Measurements from ENCODE around the gene THOC2. TPM values are rescaled to one million over a fixed set of nuclear protein-coding genes. Genes with fewer than 3 reads are reported as not detected.

Gene THOC2
- total RNA-seq, 6 experiments from 2014 or later = 24.0 to 39.8 (median 29.6) TPM

GRCh38 chrX:123743312-123743711 lies 10.5 kb upstream of the THOC2 start:
- H3K4me1 ChIP-seq = peaks cover 0 to 3% (median 0%) of the 10 kb centered on the region in 4 donors
- intact Hi-C loops (cut with DNase I) = no loop called here
- H3K9me3 ChIP-seq = no peaks in the 10 kb centered on the region
- no CpG with 5 or more reads among the region's 1 CpG for whole genome bisulfite sequencing (ENCODE audit: insufficient coverage, low coverage, low lambda C conversion rate, missing lambda C conversion rate)
- no peaks in the 10 kb centered on the region for H3K36me3 ChIP-seq
- no peak for DNase-seq
- no peak for ATAC-seq
- no peak overlapping the region for H3K27ac ChIP-seq
- no peak for TF ChIP-seq POLR2A (IDR thresholded peaks at IDR 0.05)
- TF ChIP-seq, protein P1, sequence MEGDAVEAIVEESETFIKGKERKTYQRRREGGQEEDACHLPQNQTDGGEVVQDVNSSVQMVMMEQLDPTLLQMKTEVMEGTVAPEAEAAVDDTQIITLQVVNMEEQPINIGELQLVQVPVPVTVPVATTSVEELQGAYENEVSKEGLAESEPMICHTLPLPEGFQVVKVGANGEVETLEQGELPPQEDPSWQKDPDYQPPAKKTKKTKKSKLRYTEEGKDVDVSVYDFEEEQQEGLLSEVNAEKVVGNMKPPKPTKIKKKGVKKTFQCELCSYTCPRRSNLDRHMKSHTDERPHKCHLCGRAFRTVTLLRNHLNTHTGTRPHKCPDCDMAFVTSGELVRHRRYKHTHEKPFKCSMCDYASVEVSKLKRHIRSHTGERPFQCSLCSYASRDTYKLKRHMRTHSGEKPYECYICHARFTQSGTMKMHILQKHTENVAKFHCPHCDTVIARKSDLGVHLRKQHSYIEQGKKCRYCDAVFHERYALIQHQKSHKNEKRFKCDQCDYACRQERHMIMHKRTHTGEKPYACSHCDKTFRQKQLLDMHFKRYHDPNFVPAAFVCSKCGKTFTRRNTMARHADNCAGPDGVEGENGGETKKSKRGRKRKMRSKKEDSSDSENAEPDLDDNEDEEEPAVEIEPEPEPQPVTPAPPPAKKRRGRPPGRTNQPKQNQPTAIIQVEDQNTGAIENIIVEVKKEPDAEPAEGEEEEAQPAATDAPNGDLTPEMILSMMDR (IDR thresholded peaks at IDR 0.05) = no peak
- H3K27me3 ChIP-seq = no peaks in the 10 kb centered on the region
- no peak overlapping the region for H3K4me3 ChIP-seq

DNA sequence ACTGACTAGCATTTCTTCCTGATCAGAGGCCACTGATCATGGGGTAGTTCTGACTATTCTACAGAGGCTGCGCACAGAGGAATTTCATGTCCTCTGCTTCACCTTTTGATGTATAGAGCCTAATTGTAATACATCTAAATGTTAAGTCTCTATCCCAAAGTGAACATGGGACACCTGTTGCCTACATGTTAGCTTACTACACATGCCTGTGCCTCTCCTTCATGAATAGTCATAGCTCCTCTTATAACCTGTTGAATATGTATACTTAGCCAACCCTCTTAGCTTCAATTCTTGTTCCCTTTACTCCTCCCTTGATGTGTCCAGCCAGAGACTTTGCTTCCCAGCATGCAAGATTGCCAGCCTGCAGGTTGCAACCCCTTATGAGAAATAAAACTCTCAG lies 9.6 kb upstream of the THOC2 start:
- intact Hi-C loops (cut with DNase I) = no loop called here
- H3K4me1 ChIP-seq = peaks cover 0 to 3% (median 0%) of the 10 kb centered on the region in 4 donors
- no peak overlapping the region for H3K4me3 ChIP-seq
- no peak for ATAC-seq
- no peak for TF ChIP-seq POLR2A (IDR thresholded peaks at IDR 0.05)
- TF ChIP-seq, protein P1 (IDR thresholded peaks at IDR 0.05) = no peak
- DNase-seq = no peak
- no peaks in the 10 kb centered on the region for H3K27me3 ChIP-seq
- 88% methylated on average over 1 of the region's 1 CpG for WGBS (ENCODE audit: insufficient coverage, low coverage, low lambda C conversion rate, missing lambda C conversion rate)
- no peak overlapping the region for H3K27ac ChIP-seq
- no peaks in the 10 kb centered on the region for H3K9me3 ChIP-seq
- H3K36me3 ChIP-seq = no peaks in the 10 kb centered on the region

- Histone ChIP-seq H3K4me3 (no peak overlapping the region), H3K27me3 (no peaks in the 10 kb centered on the region), H3K4me1 (peaks cover 0 to 3% (median 0%) of the 10 kb centered on the region in 4 donors), H3K36me3 (no peaks in the 10 kb centered on the region), H3K27ac (no peak overlapping the region), H3K9me3 (no peaks in the 10 kb centered on the region)
- DNase-seq = no peak
- no peak for ATAC-seq
- 68% methylated on average over 3 of the region's 3 CpGs for WGBS (ENCODE audit: insufficient coverage, low coverage, low lambda C conversion rate, missing lambda C conversion rate)
- TF ChIP-seq POLR2A (IDR thresholded peaks at IDR 0.05) = no peak
- TF ChIP-seq, protein P1 (IDR thresholded peaks at IDR 0.05) = no peak
- intact Hi-C loops (cut with DNase I) = no loop called here
These were observed 7.7 kb upstream of the THOC2 start for GRCh38 chrX:123740536-123740935.

DNA sequence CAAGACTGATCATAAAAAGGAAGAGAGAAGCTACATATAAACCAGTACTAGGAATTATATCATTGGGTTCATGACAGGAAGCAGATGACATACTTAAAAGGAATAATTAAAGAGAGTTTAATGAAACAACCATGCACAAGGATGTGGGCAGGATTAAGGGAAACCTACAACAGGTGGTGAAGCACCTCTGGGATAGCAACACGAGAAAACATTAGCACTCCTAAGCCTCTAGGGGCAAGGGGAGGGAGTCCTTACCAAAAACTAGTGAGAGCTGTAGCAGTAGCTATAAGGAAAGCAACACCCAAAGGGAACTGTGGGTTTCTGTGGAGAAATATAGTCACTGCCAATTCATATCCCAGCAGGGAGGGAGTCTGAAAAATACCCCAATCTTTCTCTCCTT lies 7.2 kb upstream of the THOC2 start:
- Histone ChIP-seq H3K27me3 (no peaks in the 10 kb centered on the region), H3K9me3 (no peaks in the 10 kb centered on the region), H3K4me1 (peaks cover 0 to 3% (median 0%) of the 10 kb centered on the region in 4 donors), H3K36me3 (no peaks in the 10 kb centered on the region), H3K4me3 (no peak overlapping the region), H3K27ac (no peak overlapping the region)
- TF ChIP-seq, protein P1 (IDR thresholded peaks at IDR 0.05) = no peak
- no peak for TF ChIP-seq POLR2A (IDR thresholded peaks at IDR 0.05)
- no peak for ATAC-seq
- DNase-seq = no peak
- intact Hi-C loops (cut with DNase I) = no loop called here
- WGBS (ENCODE audit: insufficient coverage, low coverage, low lambda C conversion rate, missing lambda C conversion rate) = 20% methylated on average over 1 of the region's 1 CpG

- no peak for TF ChIP-seq POLR2A (IDR thresholded peaks at IDR 0.05)
- TF ChIP-seq, protein P1 (IDR thresholded peaks at IDR 0.05) = no peak
- Histone ChIP-seq H3K27me3 (no peaks in the 10 kb centered on the region), H3K27ac (no peak overlapping the region), H3K9me3 (no peaks in the 10 kb centered on the region), H3K36me3 (no peaks in the 10 kb centered on the region), H3K4me1 (peaks cover 0 to 3% (median 0%) of the 10 kb centered on the region in 4 donors), H3K4me3 (no peak overlapping the region)
- WGBS (ENCODE audit: insufficient coverage, low coverage, low lambda C conversion rate, missing lambda C conversion rate) = 36% methylated on average over 3 of the region's 3 CpGs
- intact Hi-C loops (cut with DNase I) = no loop called here
- no peak for DNase-seq
- peak; percentile 28 to 53 (median 41) for ATAC-seq
These were observed 6.6 kb upstream of the THOC2 start for GRCh38 chrX:123739474-123739873.

Measured in right lobe of liver (tissue), 6 donors.